ENCODE data around the gene CYTIP. TPM values are rescaled to one million over a fixed set of nuclear protein-coding genes. Genes with fewer than 3 reads are reported as not detected.

Gene CYTIP
- total and polyA plus RNA-seq, 2 of the 13 experiments (the other 11 are each of a cell fraction or from before 2014, with no cell fraction given), result not detected

- TF ChIP-seq ZNF407 (CRISPR knock-in tag; IDR thresholded peaks at IDR 0.05; ENCODE audit: not compliant biosample characterization) (no peak), ZMYM4 (CRISPR knock-in tag; IDR thresholded peaks at IDR 0.05) (no peak), ZFP62 (CRISPR knock-in tag; IDR thresholded peaks at IDR 0.05) (no peak), BCLAF1 (IDR thresholded peaks at IDR 0.05) (no peak)
- TF ChIP-seq, protein P1, sequence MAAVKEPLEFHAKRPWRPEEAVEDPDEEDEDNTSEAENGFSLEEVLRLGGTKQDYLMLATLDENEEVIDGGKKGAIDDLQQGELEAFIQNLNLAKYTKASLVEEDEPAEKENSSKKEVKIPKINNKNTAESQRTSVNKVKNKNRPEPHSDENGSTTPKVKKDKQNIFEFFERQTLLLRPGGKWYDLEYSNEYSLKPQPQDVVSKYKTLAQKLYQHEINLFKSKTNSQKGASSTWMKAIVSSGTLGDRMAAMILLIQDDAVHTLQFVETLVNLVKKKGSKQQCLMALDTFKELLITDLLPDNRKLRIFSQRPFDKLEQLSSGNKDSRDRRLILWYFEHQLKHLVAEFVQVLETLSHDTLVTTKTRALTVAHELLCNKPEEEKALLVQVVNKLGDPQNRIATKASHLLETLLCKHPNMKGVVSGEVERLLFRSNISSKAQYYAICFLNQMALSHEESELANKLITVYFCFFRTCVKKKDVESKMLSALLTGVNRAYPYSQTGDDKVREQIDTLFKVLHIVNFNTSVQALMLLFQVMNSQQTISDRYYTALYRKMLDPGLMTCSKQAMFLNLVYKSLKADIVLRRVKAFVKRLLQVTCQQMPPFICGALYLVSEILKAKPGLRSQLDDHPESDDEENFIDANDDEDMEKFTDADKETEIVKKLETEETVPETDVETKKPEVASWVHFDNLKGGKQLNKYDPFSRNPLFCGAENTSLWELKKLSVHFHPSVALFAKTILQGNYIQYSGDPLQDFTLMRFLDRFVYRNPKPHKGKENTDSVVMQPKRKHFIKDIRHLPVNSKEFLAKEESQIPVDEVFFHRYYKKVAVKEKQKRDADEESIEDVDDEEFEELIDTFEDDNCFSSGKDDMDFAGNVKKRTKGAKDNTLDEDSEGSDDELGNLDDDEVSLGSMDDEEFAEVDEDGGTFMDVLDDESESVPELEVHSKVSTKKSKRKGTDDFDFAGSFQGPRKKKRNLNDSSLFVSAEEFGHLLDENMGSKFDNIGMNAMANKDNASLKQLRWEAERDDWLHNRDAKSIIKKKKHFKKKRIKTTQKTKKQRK (IDR thresholded peaks at IDR 0.05; ENCODE audit: low read length), result no peak
- TF ChIP-seq, protein P2, sequence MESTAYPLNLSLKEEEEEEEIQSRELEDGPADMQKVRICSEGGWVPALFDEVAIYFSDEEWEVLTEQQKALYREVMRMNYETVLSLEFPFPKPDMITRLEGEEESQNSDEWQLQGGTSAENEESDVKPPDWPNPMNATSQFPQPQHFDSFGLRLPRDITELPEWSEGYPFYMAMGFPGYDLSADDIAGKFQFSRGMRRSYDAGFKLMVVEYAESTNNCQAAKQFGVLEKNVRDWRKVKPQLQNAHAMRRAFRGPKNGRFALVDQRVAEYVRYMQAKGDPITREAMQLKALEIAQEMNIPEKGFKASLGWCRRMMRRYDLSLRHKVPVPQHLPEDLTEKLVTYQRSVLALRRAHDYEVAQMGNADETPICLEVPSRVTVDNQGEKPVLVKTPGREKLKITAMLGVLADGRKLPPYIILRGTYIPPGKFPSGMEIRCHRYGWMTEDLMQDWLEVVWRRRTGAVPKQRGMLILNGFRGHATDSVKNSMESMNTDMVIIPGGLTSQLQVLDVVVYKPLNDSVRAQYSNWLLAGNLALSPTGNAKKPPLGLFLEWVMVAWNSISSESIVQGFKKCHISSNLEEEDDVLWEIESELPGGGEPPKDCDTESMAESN (CRISPR knock-in tag; conservative IDR thresholded peaks at IDR 0.05), result no peak
These were observed 19.5 kb downstream of the CYTIP start (continued) for GRCh38 chr2:157424374-157424773.
